Right forelimb (tissue), 1 donor: ENCODE results near the gene FOXN3.
"Not testable (repeated sequence)": the region's sequence is repeated elsewhere in the genome, so short reads cannot be mapped to it uniquely, and the experiment has no call there.

Experiments
- DNase-seq: peaks from one replicate; pipeline ENCODE4 v3.0.0-alpha.2; 2018

The FOXN3 gene

GRCh38 chr14:89112720-89113119 is 304.3 kb downstream of the FOXN3 start:
- no peak for DNase-seq

- not testable (repeated sequence) for DNase-seq
These were observed 305.1 kb downstream of the FOXN3 start for GRCh38 chr14:89111766-89112543.

GRCh38 chr14:89111232-89111631 is 305.8 kb downstream of the FOXN3 start:
- not testable (repeated sequence) for DNase-seq

- no peak for DNase-seq
These were observed 306.9 kb downstream of the FOXN3 start for GRCh38 chr14:89110110-89110509.

GRCh38 chr14:89108608-89109007 is 308.4 kb downstream of the FOXN3 start:
- no peak for DNase-seq

GRCh38 chr14:89107626-89108025 is 309.4 kb downstream of the FOXN3 start:
- DNase-seq = no peak
